Measurements from ENCODE around the gene PTX4. TPM values are rescaled to one million over a fixed set of nuclear protein-coding genes. Genes with fewer than 3 reads are reported as not detected.

The PTX4 gene, protein sequence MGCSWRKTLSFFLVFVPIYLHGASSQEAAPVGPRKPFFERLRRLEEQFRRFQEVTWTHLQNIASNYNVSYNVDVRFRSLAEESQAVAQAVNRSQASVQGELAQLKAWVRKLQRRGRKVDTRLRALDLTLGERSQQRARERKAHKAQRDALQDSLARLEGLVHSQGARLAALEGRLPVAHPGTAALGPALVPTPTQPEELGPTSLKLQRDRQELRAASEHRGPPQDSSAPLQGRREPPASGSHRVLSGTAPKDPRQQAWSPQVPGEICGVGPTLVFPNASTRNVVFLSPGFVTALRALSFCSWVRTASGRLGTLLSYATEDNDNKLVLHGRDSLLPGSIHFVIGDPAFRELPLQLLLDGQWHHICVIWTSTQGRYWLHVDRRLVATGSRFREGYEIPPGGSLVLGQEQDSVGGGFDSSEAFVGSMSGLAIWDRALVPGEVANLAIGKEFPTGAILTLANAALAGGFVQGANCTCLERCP
- not detected for total RNA-seq

DNA sequence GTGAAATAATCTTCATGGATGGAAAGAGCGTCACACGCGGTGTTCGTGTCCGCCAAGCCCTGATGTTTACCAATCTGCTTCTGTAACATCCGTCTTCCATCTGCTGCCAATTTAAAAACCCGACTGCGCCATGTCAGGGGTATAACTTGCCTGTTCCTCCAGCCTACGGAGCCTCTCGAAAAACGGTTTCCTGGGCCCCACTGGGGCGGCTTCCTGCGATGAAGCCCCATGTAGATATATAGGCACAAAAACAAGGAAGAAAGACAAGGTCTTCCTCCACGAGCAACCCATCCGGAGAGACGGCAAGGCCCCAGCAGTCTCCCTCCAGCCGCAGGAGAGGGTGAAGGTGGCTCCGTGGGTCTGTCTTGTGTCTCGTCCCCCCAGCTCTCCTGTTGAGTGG lies at the start of gene PTX4:
TSS of gene PTX4 (minus strand) at position 326 of the 400 bp plus-strand sequence. CDS start at position 291, 35 bp downstream.

DNA sequence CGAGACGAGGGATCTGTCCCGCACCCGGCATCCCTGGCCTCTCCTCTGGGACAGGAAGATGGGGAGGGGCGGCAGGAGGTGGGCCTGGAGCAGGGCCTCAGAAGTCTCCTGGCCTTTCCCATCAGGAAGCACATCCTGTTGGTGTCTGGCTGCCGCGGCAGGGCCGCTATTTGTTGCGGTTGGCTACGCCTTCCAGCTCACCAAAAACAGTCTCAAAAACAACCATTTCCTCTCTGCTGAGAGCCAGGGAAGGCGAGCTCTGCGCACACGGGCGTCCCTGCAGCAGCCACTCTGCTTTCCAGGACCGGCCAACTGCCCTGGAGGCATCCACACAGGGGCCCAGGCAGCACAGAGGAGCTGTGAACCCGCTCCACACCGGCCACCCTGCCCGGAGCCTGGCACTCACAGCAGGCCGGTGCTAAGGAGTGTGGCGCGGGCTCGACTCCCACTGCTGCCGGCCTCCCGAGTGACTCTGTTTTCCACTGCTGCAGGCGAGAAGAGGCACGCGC lies 44.8 kb upstream of the PTX4 start, which contains the start of gene TMEM204:
TSS of gene TMEM204 (plus strand) at position 224 of the 509 bp plus-strand sequence. CDS start 610 bp downstream, outside the sequence.

GRCh38 chr16:1492923-1493745 lies 4.4 kb upstream of the PTX4 start, which contains the start of gene TELO2:
Gene TELO2 (plus strand): TSS chr16:1493360. CDS start chr16:1494282, 922 bp downstream.

GRCh38 chr16:1474796-1475551 lies 13.8 kb downstream of the PTX4 start, which contains the start of gene CLCN7:
Gene CLCN7 (minus strand): TSS chr16:1475028. CDS start chr16:1474974, 54 bp downstream.

DNA sequence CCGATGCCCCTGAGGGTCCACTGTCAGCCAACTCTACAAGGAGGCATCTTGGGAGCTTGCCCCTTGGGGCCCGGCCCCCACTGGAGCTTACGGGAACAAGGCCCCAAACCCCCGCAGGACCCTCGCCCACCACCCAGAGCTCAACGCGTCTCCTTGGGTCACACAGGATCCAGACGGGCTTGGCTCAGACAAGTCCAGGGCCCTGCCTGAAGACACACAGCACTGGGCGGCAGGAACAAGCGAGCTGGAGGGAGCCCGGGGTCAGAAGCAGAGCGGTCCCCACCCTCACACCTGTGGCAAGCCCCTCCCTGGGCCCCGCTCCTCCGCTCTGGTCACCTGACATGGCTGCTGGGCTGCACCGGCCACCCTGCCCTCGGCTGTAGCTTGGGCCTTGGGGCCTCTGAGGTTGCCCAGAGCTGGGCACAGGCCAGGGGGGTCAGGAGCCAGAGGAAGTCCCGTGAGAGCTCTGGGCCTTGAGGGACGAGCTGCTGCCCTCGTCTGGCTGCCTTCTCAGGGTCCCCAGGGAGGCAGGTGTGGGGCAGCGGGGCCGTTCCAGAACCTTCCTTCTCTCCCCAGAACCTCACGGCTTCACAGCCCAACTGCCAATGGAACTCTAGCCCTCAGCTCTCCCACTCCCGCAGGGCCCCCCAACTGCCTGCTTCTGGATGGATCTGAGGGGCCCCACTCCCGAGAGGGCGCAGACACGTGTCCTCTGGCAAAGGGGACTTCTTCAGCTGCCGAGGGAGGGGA lies 44.6 kb downstream of the PTX4 start, which contains the start of gene CCDC154:
TSS of gene CCDC154 (minus strand) at position 577 of the 750 bp plus-strand sequence. CDS start at position 343, 234 bp downstream.

Other genes with a start within 250 kb of the PTX4 start
- gene TPSAB1, start 248.2 kb downstream of the PTX4 start, total RNA-seq = not detected
- not detected for gene TPSD1, start 232.9 kb downstream of the PTX4 start, total RNA-seq
- 87.0 TPM for gene UBE2I, start 179.3 kb downstream of the PTX4 start, total RNA-seq
- gene BAIAP3, start 155.3 kb downstream of the PTX4 start, total RNA-seq = 9.1 TPM
- 36.6 TPM for gene TSR3, start 137.1 kb downstream of the PTX4 start, total RNA-seq
- gene GNPTG, start 137.0 kb downstream of the PTX4 start, total RNA-seq = 23.8 TPM
- gene UNKL, start 74.2 kb downstream of the PTX4 start, total RNA-seq = 20.0 TPM
- 8.1 TPM for gene UQCC4, start 68.2 kb downstream of the PTX4 start, total RNA-seq
- gene PERCC1, start 57.9 kb downstream of the PTX4 start, total RNA-seq = not detected
- gene CCDC154, start 44.4 kb downstream of the PTX4 start, total RNA-seq = 1.9 TPM
- 51.0 TPM for gene CLCN7, start 13.9 kb downstream of the PTX4 start, total RNA-seq
- gene TELO2, start 4.4 kb upstream of the PTX4 start, total RNA-seq = 23.8 TPM
- gene TMEM204, start 44.7 kb upstream of the PTX4 start, total RNA-seq = 2.8 TPM
- 65.4 TPM for gene IFT140, start 123.1 kb upstream of the PTX4 start, total RNA-seq
- 18.8 TPM for gene CRAMP1, start 123.4 kb upstream of the PTX4 start, total RNA-seq
- gene JPT2, start 189.3 kb upstream of the PTX4 start, total RNA-seq = 39.4 TPM
- gene MAPK8IP3, start 217.3 kb upstream of the PTX4 start, total RNA-seq = 169 TPM

Measured in parietal lobe (tissue), 1 donor.